Stimulated activated CD4-positive, alpha-beta T cell treated with anti-CD3 and anti-CD28 coated beads, Interleukin-4, amount 100 ng/mL, for 4 hours (primary cell): ENCODE measurements around the gene GAK.
"Not testable (repeated sequence)": the region's sequence is repeated elsewhere in the genome, so short reads cannot be mapped to it uniquely, and the experiment has no call there.

ENCODE experiments used
- DNase-seq, 2 experiments: peaks; one replicate each; pipeline ENCODE4 v3.0.0-alpha.2; 2020

GAK gene

GRCh38 chr4:952881-953573 lies 20.9 kb upstream of the GAK start:
- DNase-seq, result no peak

- no peak for DNase-seq
Observed at GRCh38 chr4:951594-952468, 19.7 kb upstream of the GAK start.

GRCh38 chr4:951186-951585 lies 19.1 kb upstream of the GAK start:
- DNase-seq, result no peak

- no peak for DNase-seq
Observed at GRCh38 chr4:950136-951020, 18.3 kb upstream of the GAK start.

- no peak for DNase-seq
Observed at GRCh38 chr4:949656-950055, 17.5 kb upstream of the GAK start.

GRCh38 chr4:948936-949300 lies 16.8 kb upstream of the GAK start:
- no peak for DNase-seq

- DNase-seq, result no peak
Observed at GRCh38 chr4:948101-948935, 16.2 kb upstream of the GAK start.

- no peak for DNase-seq
Observed at GRCh38 chr4:947491-947971, 15.4 kb upstream of the GAK start.

GRCh38 chr4:946517-947471 lies 14.7 kb upstream of the GAK start:
- DNase-seq, result no peak

GRCh38 chr4:946103-946450 lies 14.0 kb upstream of the GAK start:
- DNase-seq, result no peak

GRCh38 chr4:945274-946102 lies 13.4 kb upstream of the GAK start:
- DNase-seq, result no peak

- DNase-seq, result not testable (repeated sequence)
Observed at GRCh38 chr4:939508-939907, 7.4 kb upstream of the GAK start.

GRCh38 chr4:932713-933070 lies 576 bp upstream of the GAK start:
- peak in 1 of 2 experiments; percentile 13 for DNase-seq

- DNase-seq, result no peak
Observed at GRCh38 chr4:931194-931959, 739 bp downstream of the GAK start.

GRCh38 chr4:930827-931193 lies 1.3 kb downstream of the GAK start:
- no peak for DNase-seq

- DNase-seq, result no peak
Observed at GRCh38 chr4:930028-930551, 2.0 kb downstream of the GAK start.

GRCh38 chr4:929096-929765 lies 2.9 kb downstream of the GAK start:
- DNase-seq, result no peak

GRCh38 chr4:927566-927965 lies 4.5 kb downstream of the GAK start:
- DNase-seq, result not testable (repeated sequence)

- no peak for DNase-seq
Observed at GRCh38 chr4:926538-926937, 5.6 kb downstream of the GAK start.
